ENCODE data around the gene KASH5.

DNA sequence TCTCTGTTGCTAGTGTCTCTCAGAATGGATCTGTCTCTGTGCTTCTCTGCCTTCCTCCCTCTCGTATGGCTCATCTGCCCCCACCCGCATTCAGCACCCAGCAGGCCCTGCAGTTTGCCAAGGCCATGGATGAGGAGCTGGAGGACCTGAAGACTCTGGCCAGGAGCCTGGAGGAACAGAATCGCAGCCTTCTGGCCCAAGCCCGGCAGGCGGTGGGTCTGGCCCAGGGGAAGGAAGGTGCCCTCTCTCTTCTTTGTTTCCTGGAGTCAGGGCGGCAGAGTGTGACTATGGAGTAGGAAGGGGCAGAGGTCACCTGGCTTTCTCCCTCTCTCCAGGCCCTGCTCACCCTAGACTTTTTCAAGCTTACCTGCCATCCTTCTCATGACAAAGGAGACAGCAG, 10.9 kb downstream of the KASH5 start:
- TF ChIP-seq, protein P1, sequence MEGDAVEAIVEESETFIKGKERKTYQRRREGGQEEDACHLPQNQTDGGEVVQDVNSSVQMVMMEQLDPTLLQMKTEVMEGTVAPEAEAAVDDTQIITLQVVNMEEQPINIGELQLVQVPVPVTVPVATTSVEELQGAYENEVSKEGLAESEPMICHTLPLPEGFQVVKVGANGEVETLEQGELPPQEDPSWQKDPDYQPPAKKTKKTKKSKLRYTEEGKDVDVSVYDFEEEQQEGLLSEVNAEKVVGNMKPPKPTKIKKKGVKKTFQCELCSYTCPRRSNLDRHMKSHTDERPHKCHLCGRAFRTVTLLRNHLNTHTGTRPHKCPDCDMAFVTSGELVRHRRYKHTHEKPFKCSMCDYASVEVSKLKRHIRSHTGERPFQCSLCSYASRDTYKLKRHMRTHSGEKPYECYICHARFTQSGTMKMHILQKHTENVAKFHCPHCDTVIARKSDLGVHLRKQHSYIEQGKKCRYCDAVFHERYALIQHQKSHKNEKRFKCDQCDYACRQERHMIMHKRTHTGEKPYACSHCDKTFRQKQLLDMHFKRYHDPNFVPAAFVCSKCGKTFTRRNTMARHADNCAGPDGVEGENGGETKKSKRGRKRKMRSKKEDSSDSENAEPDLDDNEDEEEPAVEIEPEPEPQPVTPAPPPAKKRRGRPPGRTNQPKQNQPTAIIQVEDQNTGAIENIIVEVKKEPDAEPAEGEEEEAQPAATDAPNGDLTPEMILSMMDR (IDR thresholded peaks at IDR 0.05): no peak
- no peak for TF ChIP-seq POLR2A (IDR thresholded peaks at IDR 0.05)

Measured in testis (tissue), 2 donors.